Astrocyte of the hippocampus (primary cell): ENCODE results near the gene CATSPERB.
"Not testable (repeated sequence)": the region's sequence is repeated elsewhere in the genome, so short reads cannot be mapped to it uniquely, and the experiment has no call there.

Source experiments
- DNase-seq: peaks from one replicate; pipeline ENCODE4 v3.0.0; 2011; ENCODE audit warnings: low read depth, low spot score

Gene CATSPERB

DNA sequence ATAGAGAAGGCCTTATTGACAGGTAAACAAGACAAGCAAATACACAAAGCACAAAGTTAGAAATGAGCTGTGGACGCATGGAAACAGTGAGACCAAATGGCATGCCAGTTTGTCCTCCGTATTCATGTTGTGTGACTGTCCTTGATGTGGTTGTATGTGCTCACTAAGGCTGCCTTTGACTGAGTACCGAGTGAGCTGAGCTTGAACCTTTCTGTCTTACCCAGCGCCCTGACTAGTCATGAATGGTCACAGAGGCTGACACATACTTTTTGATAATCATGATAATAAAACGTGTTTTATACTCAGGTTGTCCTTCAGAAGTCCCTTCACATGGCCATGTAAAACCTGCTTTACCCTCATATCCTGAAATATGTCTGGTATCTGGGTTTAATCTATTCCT, 553 bp upstream of the CATSPERB start:
- DNase-seq: no peak

DNA sequence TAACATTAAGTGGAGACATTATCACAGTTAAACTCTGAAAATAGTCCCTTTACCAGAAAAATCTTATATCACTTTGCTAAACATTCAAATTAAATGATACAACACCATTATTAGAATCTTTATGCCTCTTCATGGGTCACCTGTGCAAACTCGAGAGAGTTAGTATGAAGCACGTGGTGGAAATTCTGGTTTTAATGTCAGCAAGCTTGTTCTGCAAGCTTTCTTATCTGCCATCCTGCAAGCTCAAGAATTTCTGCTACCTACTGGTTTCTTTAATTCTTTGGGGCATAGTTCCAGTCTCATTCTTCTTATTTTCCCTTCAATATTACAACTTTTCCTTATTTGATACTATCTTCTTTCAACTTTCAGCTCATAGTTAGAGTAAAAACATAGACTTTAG, 868 bp downstream of the CATSPERB start:
- DNase-seq: no peak

DNA sequence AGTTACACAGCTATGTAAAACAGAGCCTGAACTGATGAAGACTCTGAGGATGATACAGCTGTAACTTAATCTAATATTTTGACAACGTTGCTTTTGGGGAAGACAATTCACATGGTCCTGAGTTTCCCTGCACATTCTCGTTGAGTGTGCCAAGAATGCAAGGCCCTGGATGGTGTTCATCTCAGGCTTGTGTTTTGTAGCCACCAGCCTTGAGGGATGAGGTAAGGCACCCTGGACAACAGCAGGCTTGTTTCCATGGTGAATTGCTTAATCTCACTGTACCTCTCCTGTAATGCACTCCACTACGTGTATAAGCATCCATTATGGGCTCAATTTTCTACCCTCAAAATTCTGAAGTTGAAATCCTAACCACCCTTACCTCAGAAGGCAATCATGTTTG, 2.1 kb downstream of the CATSPERB start:
- DNase-seq: no peak

DNA sequence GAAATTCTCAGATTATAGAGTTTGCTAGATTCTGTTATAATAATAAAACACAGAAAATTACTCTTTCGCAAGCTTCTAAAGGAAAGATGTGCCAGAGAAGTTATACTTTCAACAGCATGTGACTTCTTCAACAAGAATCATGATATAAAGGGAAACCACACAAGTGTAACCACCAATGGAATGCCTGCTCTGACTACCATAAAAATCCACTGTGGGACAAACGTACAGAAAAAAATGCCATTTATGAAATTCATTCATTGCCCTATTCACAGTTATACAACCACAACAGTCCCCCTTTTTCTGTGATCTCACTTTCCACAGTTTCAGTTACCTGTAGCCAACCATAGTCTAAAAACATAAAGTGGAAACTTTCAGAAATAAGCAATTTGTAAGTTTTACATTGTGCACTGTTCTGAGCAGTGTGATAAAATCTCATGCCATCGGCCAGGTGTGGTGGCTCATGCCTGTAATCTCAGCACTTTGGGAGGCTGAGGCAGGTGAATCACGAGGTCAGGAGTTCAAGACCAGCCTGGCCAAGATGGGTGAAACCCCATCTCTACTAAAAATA, 3.2 kb downstream of the CATSPERB start:
- no peak for DNase-seq

DNA sequence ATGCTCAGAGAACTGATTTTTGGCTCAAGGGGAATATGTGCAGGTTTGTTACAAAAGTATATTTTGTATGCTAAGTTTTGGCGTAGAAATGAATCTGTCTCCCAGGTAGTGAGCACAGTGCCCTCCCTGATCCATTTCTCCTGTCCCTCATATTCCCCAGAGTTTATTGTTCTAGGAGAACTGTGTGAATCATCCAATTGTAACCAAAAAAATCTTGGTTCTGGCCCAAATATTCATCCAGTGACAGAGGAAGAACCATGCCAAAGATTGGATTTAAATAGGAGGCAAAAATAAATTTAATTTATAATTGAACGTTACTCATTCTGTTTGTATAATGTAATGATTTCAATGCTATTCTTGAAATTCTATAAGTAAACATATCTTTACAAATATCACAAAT, 4.8 kb downstream of the CATSPERB start:
- no peak for DNase-seq

DNA sequence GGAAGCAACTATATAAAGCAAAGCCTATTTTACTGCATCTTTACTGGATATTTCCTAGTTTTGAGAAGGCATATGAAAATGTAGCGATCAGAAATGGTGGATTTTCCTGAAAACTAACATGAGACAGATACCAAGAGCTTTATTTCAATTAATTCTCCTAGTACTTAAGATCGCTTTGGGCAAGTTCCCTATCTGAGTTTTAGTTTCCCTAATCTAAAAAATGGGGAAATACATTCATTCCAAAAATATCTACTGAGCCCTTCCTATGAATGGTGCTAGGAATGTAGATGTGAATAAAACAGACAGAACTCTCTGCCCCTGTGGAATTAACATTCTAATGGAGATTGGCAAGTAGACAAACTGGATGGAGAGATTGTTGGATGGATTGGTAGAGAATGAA, 8.4 kb downstream of the CATSPERB start:
- DNase-seq: no peak

DNA sequence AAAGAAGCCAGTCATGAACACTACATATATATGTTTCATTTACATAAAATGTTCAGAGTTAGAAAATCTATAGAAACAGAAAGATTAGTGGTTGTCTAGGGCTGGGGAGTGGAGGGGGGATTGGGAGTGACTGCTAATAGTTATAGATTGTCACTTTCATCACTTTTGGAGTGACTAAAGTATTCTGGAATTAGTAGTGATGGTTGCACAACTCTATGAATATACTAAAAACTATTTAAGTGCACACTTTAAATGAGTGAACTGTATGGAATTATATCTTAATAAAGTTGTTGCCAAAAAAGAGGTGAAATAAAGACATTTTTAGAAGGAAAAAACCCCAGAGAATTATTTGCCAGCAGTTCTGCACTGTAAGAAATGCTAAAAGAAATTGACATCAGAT, 9.5 kb downstream of the CATSPERB start:
- no peak for DNase-seq

DNA sequence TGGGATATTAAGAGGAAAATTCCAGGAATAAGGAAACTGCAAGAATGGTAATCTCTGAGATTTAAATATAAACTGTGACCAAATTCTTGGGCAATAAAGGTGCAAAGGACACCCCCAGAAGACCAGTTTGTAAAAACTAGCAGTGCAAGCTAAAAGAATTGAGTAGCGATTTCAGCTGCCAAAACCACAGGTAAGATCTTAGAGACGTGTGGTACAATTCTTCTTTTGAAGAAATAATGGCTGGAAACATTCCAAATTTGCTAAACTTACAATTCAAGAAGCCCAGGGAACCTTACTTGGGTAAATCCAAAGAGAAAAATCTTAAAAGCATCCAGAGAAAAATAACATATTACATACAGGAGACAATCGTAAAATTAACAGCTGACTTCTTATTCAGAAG, 12.0 kb downstream of the CATSPERB start:
- no peak for DNase-seq

DNA sequence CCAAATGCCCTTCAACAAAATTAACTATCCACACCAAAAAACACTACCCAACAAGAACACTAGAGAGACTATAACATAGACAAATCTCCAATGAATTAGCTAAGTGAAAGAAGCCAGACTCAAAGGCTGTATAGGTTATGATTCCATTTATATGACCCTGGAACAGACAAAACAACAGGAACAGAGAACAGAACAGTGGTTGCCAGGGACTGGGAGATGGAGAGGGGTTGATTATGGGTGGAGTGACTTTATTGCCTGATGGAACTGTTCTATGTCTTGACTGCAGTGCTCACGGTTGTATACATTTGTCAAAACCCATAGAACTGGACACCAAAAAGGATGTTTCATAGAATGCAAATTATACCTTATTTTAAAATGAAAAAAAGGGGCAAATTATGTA, 14.9 kb downstream of the CATSPERB start:
- no peak for DNase-seq

DNA sequence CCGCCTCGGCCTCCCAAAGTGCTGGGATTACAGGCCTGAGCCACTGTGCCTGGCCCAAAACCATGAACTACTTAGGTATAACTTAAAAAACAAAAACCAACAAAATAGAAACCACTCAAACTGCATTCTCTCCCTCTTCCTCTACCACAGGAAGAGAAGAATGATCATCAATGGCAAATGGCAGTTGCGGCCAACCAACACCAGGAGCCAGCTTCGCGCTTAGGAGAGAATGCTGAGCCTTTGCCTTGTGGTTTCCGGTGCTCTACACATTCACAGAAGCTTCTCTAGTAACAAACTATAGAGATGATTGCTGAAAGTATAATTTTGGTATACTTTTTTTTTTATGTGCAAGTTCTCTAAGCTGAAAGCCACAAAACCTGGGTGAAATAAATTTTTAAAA, 17.1 kb downstream of the CATSPERB start:
- DNase-seq: no peak

DNA sequence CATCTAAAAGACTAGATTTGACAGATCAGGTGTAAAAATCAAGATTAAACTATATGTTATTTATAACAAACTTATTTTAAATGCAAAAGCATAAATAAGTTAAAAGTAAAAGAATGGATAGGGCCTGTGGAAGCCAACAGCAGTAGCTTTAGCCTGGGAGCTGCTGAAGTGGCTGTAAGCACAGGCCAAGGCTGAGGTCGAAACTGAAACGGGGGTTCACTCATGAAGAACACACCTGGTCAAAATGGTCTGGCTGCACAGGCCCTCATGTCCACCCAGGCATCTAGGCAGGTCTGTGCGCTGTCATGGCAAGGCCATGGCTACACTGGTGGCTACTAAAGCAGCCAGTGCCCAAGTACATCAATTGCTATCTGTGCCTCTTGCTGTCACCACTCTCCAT, 23.1 kb downstream of the CATSPERB start:
- no peak for DNase-seq

DNA sequence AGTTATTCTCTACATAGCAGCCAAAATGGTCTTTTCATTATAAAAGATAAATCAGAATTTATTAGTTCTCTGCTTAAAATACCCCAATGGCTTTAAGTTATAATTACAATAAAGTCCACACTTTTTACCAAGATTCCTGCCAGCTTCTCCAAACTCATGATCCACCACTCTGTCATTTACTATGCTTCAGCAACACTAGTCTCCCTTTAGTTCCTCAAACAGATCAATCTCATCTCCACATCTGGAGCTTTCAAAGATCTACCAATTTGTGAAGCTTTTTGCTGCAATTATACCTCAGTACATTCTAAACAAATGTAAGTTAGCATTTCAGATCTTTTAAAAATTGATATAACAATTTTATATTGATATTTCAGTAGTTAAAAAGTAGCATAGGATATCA, 24.9 kb downstream of the CATSPERB start:
- no peak for DNase-seq

DNA sequence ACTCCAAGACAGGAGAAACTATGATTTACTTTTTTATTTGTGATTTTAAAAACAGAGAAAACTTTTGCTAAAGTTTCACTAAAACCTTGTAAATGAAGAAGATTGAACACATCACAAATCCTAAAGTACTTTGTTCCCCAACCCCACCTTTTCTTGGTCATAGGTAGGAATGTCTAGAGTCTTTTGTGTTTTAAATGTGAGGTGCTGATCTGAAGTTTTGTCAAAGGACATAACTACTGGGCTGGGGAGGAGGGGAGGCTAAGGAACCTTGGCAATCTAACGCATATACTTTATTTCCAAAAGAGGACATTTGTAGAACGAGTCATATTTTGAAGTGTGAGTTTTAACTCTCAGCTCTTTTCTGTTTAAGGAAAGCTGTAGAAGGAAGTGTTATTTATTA, 37.2 kb downstream of the CATSPERB start:
- DNase-seq: no peak

DNA sequence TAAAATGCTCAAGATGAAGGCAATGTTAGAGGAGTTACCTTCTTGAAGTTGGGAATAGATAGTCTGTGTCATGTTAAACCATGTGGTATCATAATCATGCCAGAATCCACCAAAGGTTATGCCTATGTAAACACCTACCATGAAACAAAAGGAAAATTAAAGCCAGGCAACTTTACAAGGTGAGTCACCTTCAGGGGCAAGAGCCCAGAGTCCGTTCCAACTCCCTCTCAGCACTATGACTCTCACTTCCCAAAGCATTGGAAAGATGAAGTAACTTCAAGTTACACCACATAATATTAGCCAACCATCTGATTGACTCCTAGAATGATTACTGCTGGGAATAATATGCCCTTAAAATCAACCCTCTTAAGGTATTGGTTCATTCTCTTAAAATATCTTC, 38.5 kb downstream of the CATSPERB start:
- peak; percentile 2 for DNase-seq

DNA sequence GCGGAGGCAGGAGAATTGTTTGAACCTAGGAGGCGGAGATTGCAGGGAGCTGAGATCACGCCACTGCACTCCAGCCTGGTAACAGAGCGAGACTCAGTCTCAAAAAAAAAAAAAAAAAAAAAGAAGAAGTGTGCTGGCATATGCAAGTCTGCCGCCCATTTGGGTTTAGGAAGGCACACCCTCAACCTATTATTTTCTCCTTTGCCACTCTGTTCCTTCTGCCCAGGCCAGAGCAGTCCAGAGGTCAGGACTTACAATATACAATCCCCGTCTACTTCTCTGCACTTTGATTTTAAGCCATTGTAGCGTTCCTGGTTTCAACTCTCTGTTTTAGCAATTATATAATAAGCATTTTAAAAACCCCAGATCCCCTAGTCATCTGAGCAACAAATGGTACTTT, 39.8 kb downstream of the CATSPERB start:
- no peak for DNase-seq

DNA sequence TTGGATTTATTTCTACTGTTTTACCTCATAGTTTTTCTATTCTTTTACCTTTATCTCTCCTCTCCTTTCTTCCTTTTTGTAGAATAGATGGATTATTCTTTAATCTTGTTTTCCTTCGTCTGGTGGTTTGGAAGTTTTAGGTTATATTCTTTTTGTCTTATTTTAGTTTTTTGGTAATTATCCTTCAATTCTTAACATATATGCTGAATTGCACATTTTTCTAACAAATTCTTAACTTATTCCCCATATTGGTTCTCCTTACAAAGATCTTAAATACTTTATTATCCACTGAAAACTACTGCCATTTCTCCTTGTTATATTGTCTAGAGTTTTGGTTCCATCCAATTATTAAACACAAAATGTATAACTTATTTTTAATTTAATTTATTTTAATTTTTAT, 42.3 kb downstream of the CATSPERB start:
- DNase-seq: no peak

DNA sequence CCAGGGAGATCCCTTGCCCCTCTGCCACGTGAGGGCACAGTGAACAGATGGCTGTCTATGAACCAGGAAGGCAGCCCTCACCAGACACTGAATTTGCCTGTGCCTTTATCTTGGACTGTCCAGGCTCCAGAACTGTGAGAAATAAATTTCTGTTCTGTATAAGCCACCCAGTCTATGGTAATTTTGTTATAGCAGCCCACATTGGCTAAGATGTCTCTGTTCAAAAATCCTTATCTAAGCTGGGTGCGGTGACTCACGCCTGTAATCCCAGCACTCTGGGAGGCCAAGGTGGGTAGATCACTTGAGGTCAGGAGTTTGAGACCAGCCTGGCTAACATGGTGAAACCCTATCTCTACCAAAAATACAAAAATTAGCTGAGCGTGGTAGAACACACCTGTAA, 44.5 kb downstream of the CATSPERB start:
- DNase-seq: not testable (repeated sequence)

DNA sequence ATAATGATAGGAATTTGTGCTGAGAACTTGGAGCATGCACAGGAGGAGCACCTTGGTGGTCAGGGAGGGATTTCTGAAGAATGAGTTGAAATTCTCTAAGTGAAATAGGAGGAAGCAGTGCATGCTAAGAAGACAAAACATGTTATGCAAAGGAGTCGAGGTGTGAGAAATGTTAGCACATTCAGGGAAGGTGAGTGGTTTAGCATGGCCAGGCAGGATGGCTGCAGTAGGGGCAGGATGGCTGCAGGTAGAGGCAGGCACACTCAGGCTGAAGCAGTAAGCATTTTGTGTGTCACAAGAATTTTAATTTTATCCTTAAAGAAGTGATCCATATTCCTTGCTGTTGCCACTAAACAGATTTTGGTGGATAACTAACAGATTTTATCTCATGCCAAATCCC, 46.3 kb downstream of the CATSPERB start:
- no peak for DNase-seq

DNA sequence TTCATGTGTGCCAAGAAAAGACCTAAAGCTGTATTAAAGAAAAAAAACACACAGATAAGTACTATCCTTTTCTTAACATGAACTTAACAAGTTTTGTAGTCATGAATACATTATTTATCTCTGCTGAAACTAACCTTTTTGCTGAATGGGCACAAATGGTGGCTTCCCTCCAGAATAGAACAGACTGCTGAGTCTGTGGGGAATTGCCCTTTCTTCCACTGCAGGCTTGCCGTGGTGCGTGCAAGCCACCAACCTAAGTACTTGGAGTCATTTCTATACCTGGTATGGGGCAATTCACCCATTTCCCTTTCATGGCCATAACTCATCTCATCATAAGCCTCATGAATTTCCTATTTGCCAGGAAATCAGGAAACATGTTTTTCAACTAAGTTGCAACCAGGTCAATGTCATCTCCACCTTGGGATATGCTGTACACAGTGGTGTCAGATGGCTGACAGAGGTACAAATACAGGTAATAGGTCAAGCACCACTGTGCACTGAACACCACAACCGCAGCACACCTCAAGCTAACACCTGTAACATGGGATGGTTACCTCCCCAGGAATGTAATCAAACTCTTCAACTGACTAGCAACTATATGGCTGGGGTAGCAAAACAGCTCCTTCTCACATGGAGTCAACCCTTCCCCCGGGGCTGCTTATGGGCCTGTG, 49.9 kb downstream of the CATSPERB start:
- no peak for DNase-seq

DNA sequence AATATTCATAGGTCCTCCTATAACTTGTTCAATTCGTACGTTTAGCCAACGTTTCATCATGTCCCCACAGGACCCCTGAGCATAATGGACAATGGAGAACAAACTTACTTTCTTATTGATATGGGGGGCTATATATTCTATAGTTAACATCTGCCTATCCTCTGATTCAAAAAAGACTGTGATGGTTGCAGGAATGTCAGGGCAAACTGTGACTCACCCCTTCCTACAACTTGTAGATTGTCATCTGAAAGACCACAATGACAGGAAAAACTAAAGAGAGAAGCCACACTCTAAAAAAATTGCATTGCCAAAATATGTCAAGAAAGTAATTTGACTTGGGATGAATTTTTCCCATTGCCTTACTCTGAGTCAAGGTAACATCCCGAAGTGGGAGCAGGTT, 50.8 kb downstream of the CATSPERB start:
- DNase-seq: no peak

DNA sequence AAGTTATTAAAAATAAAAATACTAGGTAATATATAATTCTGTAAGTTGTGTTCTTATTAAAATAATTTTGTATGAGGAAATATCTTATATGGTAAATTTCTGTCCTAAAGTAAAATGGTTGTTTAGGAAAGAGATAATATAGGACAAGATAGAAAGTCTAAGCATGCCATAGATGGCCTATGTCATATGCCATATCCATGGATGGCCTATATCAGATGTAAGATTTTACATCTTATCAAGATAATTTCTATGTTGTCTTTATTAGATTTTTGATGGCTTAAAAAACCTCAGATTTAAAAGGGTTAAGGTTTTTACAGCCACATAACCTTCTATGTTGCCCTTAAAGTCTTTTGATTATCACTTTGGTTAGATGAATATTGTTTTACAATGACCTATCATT, 52.6 kb downstream of the CATSPERB start:
- DNase-seq: no peak

DNA sequence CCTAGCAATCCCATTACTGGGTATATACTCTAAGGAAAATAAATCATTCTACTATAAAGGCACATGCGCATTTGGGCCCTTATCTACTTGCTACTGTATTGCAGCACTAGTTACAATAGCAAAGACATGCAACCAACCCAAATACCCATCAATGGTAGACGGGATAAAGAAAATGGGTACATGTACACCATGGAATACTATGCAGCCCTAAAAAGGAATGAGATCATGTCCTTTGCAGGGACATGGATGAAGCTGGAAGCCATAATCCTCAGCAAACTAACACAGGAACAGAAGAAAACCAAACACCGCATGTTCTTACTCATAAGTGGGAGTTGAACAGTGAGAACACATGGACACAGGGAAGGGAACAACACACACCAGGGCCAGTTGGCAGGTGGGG, 54.2 kb downstream of the CATSPERB start:
- DNase-seq: not testable (repeated sequence)

DNA sequence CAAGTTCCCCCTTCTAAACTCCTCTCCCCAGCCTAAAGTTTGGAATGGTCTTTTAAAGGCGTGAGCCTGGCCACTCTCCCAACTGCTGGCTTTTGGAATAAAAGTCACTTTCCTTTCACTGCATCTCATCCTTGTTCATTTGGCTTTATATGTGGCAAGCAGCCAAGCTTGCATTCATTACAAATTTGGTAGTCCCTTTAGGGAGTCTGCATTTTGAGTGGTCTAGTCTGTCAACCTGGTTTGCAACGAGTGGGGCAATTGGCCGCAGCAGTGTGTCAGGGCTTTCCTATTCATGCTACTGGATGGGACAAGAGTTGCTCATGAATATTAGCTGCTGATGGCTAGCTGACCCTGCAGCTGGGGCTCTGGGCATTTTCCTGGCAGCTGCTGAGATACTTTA, 57.0 kb downstream of the CATSPERB start:
- DNase-seq: no peak

DNA sequence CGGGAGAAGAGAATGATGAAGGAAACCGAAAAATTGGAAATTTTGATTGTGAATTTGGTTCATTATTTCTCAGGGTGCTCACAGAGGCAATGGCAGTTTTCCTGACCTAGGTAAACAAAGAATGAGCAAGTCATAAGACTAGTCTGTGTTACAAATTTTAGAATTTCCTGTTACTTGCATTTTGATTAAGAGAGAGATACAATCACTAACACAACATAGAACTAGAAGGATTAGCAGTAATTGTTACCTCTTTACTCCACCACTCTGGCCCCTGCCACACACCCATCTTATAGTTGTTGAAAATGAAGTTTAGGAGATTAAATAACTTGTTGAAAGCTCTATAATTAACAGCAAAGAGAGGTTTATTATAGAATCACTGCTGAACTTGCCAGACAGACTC, 62.0 kb downstream of the CATSPERB start:
- no peak for DNase-seq
